ENCODE data around the gene FBXO11.

Gene FBXO11

DNA sequence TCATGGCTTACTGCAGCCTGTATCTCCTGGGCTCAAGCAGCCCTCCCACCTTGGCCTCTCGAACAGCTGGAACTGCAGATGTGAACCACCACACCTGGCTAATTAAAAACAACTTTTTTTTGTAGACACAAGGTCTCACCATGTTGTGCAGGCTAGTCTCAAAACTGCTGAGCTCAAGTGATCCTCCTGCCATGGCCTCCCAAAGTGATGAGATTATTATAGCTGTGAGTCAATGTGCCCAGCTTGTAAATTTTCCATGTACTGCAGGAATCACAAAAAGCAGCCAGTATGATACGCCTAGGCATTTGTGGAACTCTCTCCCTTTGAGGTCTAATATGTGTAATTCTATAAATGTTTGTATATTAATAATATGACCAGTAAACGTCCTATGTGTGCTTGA is 63.5 kb downstream of the FBXO11 start:
- no peak for DNase-seq (ENCODE audit: low read depth)
- no peak overlapping the region for H3K4me3 ChIP-seq (replicated peaks; ENCODE audit: low read depth, low read length)
- TF ChIP-seq, protein P1, sequence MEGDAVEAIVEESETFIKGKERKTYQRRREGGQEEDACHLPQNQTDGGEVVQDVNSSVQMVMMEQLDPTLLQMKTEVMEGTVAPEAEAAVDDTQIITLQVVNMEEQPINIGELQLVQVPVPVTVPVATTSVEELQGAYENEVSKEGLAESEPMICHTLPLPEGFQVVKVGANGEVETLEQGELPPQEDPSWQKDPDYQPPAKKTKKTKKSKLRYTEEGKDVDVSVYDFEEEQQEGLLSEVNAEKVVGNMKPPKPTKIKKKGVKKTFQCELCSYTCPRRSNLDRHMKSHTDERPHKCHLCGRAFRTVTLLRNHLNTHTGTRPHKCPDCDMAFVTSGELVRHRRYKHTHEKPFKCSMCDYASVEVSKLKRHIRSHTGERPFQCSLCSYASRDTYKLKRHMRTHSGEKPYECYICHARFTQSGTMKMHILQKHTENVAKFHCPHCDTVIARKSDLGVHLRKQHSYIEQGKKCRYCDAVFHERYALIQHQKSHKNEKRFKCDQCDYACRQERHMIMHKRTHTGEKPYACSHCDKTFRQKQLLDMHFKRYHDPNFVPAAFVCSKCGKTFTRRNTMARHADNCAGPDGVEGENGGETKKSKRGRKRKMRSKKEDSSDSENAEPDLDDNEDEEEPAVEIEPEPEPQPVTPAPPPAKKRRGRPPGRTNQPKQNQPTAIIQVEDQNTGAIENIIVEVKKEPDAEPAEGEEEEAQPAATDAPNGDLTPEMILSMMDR (IDR thresholded peaks at IDR 0.05; ENCODE audit: low read length, missing control alignments), result no peak

DNA sequence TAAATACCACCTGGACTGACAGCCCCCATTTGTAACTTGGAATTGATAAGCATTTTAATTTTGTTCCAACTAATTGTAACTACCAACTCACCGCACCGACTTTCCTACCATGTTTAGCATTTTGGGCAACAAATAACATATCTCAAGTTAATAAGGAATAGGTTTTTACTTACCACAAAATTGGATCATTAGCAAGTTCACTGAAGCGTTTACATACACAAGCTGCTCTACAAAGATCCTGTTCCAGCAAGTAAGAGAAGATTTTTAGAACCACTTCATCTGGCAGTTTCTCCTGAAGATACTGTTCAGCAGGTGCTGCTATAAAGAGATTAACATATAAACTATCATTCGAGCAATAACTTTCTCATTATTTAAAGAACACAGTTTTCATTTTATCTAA is 67.6 kb downstream of the FBXO11 start:
- no peak for DNase-seq (ENCODE audit: low read depth)
- H3K4me3 ChIP-seq (replicated peaks; ENCODE audit: low read depth, low read length), result no peak overlapping the region
- TF ChIP-seq, protein P1 (IDR thresholded peaks at IDR 0.05; ENCODE audit: low read length, missing control alignments), result no peak

DNA sequence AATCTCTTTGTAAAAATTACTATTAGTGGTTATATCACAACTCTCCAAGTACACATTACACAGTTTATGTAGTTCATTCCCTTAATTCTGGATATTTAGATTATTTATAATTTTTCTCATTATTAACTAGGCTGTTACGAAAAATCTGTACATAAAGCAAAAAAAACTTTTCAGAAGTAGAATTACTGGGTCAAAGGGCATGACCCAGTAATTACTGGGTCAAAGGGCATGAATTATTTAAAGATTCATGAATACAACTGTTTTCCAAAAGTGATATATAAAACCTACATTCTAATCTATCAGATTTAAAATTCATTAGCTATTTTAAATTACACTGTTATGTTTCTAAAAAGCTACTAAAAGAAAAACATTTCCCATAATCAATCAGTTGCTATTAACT is 68.0 kb downstream of the FBXO11 start:
- TF ChIP-seq, protein P1 (IDR thresholded peaks at IDR 0.05; ENCODE audit: low read length, missing control alignments), result no peak
- H3K4me3 ChIP-seq (replicated peaks; ENCODE audit: low read depth, low read length), result no peak overlapping the region
- no peak for DNase-seq (ENCODE audit: low read depth)

DNA sequence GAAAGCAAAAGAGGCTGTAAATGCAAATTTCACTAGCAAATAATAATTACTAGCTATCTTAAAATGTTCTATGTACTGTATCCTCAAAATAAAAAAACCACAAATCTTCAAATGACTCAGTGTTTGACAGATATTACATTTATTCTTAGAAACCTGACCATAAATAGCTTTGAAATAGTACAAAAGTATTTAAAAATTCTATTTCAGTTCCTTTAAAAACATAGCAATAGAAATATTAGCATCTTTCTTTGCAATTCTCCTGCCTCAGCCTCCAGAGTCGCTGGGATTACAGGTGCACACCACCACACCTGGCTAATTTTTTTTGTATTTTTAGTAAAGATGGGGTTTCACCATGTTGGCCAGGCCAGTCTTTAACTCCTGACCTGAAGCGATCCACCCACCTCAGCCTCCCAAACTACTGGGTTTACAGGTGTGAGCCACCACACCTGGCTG is 72.8 kb downstream of the FBXO11 start:
- no peak overlapping the region for H3K4me3 ChIP-seq (replicated peaks; ENCODE audit: low read depth, low read length)
- TF ChIP-seq, protein P1 (IDR thresholded peaks at IDR 0.05; ENCODE audit: low read length, missing control alignments), result no peak
- no peak for DNase-seq (ENCODE audit: low read depth)

DNA sequence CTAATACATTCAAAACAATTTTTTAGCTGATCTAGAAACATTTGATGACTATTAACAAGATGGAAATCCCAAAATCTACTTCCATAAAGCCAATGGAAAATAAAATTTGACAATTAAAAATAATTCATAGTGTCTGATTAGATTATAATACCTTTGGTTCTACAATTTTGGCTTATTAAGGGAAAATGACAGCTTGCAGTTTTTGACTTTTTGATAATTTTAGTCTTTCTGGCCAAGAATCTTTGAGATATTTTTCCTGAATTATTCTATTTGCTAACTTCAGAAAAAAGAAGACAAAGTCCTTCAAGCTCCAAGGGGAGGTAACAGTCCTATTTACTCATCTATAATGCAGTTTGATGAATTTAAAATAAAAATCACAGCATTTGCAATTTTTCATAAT is 83.8 kb downstream of the FBXO11 start:
- DNase-seq (ENCODE audit: low read depth), result no peak
- TF ChIP-seq, protein P1 (IDR thresholded peaks at IDR 0.05; ENCODE audit: low read length, missing control alignments), result no peak
- H3K4me3 ChIP-seq (replicated peaks; ENCODE audit: low read depth, low read length), result no peak overlapping the region

GRCh38 chr2:47819834-47820233 is 86.5 kb downstream of the FBXO11 start:
- DNase-seq (ENCODE audit: low read depth), result no peak
- no peak overlapping the region for H3K4me3 ChIP-seq (replicated peaks; ENCODE audit: low read depth, low read length)
- TF ChIP-seq, protein P1 (IDR thresholded peaks at IDR 0.05; ENCODE audit: low read length, missing control alignments), result no peak

- TF ChIP-seq, protein P1 (IDR thresholded peaks at IDR 0.05; ENCODE audit: low read length, missing control alignments), result no peak
- DNase-seq (ENCODE audit: low read depth), result no peak
- no peak overlapping the region for H3K4me3 ChIP-seq (replicated peaks; ENCODE audit: low read depth, low read length)
Observed at GRCh38 chr2:47818777-47819176, 87.5 kb downstream of the FBXO11 start.

Measured in fibroblast of pulmonary artery (primary cell).